ENCODE measurements around the gene MYO19. TPM values are rescaled to one million over a fixed set of nuclear protein-coding genes. Genes with fewer than 3 reads are reported as not detected.
A peak's percentile ranks its signal among the peaks of the same experiment; 100 is the strongest.
"Not testable (repeated sequence)": the region's sequence is repeated elsewhere in the genome, so short reads cannot be mapped to it uniquely, and the experiment has no call there.

The MYO19 gene
- polyA plus RNA-seq, 6 donors from 2014 or later, result 1.3 to 8.6 (median 4.9) TPM

GRCh38 chr17:36485027-36485426 lies 49.6 kb downstream of the MYO19 start:
- peaks cover 9 to 28% (median 20%) of the 10 kb centered on the region in 3 donors for H3K27me3 Mint-ChIP-seq

DNA sequence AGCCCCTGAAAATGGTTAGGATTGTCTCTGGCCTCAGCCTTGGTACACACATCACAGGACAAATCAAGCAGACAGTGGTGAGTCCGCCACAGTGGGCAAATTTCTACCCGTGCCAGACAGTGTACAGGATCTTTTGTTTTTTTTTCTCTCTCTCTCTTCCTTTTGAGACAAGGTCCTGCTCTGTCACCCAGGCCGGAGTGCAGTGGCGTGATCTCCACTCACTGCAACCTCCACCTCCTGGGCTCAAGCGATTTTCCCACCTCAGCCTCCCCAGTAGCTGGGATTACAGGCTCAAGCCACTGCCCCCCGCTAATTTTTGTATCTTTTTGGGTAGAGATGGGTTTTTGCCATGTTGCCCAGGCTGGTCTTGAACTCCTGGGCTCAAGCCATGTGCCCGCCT lies 50.6 kb downstream of the MYO19 start:
- ATAC-seq (ENCODE audit: low read depth in 2 of 2); DNase-seq; H3K36me3 Mint-ChIP-seq; H3K9me3 Mint-ChIP-seq: not testable (repeated sequence)
- Mint-ChIP-seq H3K27ac (peak overlapping the region in 2 of 6 donors; percentile 30 to 82), H3K4me1 (peaks cover 24 to 49% (median 43%) of the 10 kb centered on the region in 3 donors), H3K27me3 (peaks cover 16 to 31% (median 26%) of the 10 kb centered on the region in 3 donors), H3K4me3 (peak overlapping the region in 6 of 8 donors; percentile 48 to 81 (median 73))

More at GRCh38 chr17:36485027-36485426, 49.6 kb downstream of the MYO19 start:
- Mint-ChIP-seq H3K4me1 (peaks cover 30 to 57% (median 53%) of the 10 kb centered on the region in 3 donors), H3K9me3 (peaks cover 0 to 2% (median 0%) of the 10 kb centered on the region in 7 donors), H3K27ac (peak overlapping the region in 3 of 6 donors; percentile 62 to 97 (median 72)), H3K36me3 (peaks cover 4 to 7% of the 10 kb centered on the region in 2 donors), H3K4me3 (peak overlapping the region; percentile 68 to 100 (median 98))
- ATAC-seq (ENCODE audit: low read depth in 2 of 2) (no peak), DNase-seq (no peak)

DNA sequence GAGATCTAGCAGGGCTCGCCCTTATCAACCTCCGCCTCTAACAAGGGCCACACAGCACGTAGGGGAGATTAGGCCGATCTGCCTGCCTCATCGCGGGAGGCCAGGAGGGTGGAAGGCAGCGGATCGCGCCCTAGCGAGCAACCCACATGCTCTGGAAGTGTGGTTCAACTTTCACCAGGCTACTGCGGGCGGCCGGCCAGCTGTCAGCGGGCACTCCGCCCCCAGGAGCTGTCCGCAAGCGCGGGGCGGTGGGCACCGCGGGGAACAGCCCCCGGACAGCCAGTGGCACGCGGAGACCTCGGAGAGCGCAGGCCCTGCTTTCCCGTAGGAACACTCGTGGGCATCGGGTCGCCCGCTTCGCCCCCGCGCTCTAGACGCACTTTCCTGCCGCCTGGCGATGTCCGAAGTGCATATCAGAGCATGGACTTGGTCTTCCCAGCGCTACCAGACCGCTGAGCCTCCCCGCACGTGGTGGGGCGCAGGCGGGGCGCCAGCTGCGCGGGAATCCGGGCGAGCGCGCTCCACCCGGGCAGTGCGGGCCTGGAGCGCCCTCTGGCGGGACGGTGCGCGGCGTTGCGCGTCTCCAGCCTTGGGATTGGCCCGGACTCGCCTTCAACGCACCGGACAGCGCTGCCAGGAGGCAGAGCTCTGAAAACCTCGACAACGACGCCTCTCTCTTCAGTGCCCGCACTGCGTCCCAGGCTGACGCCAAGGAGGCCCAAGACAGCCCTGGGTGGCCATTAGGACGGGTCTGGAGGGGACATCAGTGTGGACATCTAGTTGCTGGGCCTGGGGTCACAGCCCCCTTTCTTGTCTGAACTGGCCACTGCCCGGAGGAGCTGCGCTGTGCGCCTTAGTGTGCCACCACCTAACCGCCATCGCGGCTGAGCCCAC lies 51.8 kb downstream of the MYO19 start:
- Mint-ChIP-seq H3K27me3 (peaks cover 16 to 33% (median 26%) of the 10 kb centered on the region in 3 donors), H3K36me3 (peaks cover 4 to 7% of the 10 kb centered on the region in 2 donors), H3K27ac (peak overlapping the region in 1 of 6 donors; percentile 33), H3K4me3 (peak overlapping the region; percentile 72 to 85 (median 75)), H3K4me1 (peaks cover 20 to 38% (median 33%) of the 10 kb centered on the region in 3 donors), H3K9me3 (peaks cover 0 to 2% (median 0%) of the 10 kb centered on the region in 7 donors)
- DNase-seq (peak; percentile 75), ATAC-seq (ENCODE audit: low read depth in 2 of 2) (peak; percentile 60 to 66)

- H3K4me1 Mint-ChIP-seq, result peaks cover 16 to 27% (median 24%) of the 10 kb centered on the region in 3 donors
- DNase-seq (no peak), ATAC-seq (ENCODE audit: low read depth in 2 of 2) (no peak)
- peaks cover 0 to 2% (median 0%) of the 10 kb centered on the region in 7 donors for H3K9me3 Mint-ChIP-seq
- peaks cover 4 to 7% of the 10 kb centered on the region in 2 donors for H3K36me3 Mint-ChIP-seq
- peak overlapping the region; percentile 16 to 83 (median 74) for H3K4me3 Mint-ChIP-seq
- peaks cover 26 to 43% (median 36%) of the 10 kb centered on the region in 3 donors for H3K27me3 Mint-ChIP-seq
- H3K27ac Mint-ChIP-seq, result peak overlapping the region in 1 of 6 donors; percentile 35
Measured at GRCh38 chr17:36481829-36482228, 52.8 kb downstream of the MYO19 start.

GRCh38 chr17:36475346-36475970 lies 59.2 kb downstream of the MYO19 start:
- peaks cover 5 to 7% (median 7%) of the 10 kb centered on the region in 3 donors for H3K4me1 Mint-ChIP-seq
- H3K27ac Mint-ChIP-seq, result no peak overlapping the region
- no peak overlapping the region for H3K4me3 Mint-ChIP-seq
- DNase-seq (no peak), ATAC-seq (ENCODE audit: low read depth in 2 of 2) (no peak)
- no peaks in the 10 kb centered on the region for H3K36me3 Mint-ChIP-seq
- H3K9me3 Mint-ChIP-seq, result peaks cover 0 to 3% (median 0%) of the 10 kb centered on the region in 7 donors
- H3K27me3 Mint-ChIP-seq, result peaks cover 49 to 59% (median 58%) of the 10 kb centered on the region in 3 donors

GRCh38 chr17:36474571-36474970 lies 60.1 kb downstream of the MYO19 start:
- Mint-ChIP-seq H3K27ac (no peak overlapping the region), H3K27me3 (peaks cover 49 to 59% (median 57%) of the 10 kb centered on the region in 3 donors), H3K9me3 (peaks cover 0 to 3% (median 0%) of the 10 kb centered on the region in 7 donors), H3K4me3 (no peak overlapping the region), H3K36me3 (no peaks in the 10 kb centered on the region), H3K4me1 (peaks cover 11 to 15% (median 14%) of the 10 kb centered on the region in 3 donors)
- ATAC-seq (ENCODE audit: low read depth in 2 of 2), result no peak
- DNase-seq, result no peak

GRCh38 chr17:36470499-36470898 lies 64.2 kb downstream of the MYO19 start:
- Mint-ChIP-seq H3K4me3 (peak overlapping the region in 1 of 8 donors; percentile 51), H3K27me3 (peaks cover 41 to 63% (median 60%) of the 10 kb centered on the region in 3 donors), H3K9me3 (no peaks in the 10 kb centered on the region), H3K4me1 (peaks cover 15 to 21% (median 17%) of the 10 kb centered on the region in 3 donors), H3K36me3 (peaks cover 0 to 6% of the 10 kb centered on the region in 2 donors), H3K27ac (peak overlapping the region in 1 of 6 donors; percentile 72)
- DNase-seq (peak; percentile 50), ATAC-seq (ENCODE audit: low read depth in 2 of 2) (peak; percentile 84 to 89)

DNA sequence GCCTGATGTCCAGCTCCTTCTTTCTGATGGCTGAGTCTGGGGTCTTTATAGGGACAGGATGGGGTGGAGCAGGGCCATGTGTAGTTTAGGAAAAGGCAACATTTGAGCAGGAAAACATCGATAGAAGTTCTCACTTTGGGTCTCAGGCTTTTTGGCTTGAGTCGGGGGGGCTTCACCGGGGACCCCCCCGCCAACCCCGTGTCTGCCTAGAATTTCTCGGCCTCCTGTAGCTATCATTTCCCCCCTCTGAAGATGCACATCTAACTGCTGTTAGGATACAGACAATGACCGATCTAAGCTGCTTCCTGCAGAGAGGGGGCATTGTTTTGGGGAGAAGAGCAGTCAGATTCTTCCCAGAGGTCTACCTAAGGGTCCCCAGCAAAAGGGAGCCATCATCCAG lies 64.9 kb downstream of the MYO19 start:
- Mint-ChIP-seq H3K36me3 (peaks cover 0 to 8% of the 10 kb centered on the region in 2 donors), H3K4me1 (peaks cover 15 to 21% (median 17%) of the 10 kb centered on the region in 3 donors), H3K27ac (no peak overlapping the region), H3K4me3 (no peak overlapping the region), H3K27me3 (peaks cover 40 to 63% (median 60%) of the 10 kb centered on the region in 3 donors), H3K9me3 (no peaks in the 10 kb centered on the region)
- DNase-seq, result no peak
- no peak for ATAC-seq (ENCODE audit: low read depth in 2 of 2)

- Mint-ChIP-seq H3K27ac (no peak overlapping the region), H3K36me3 (peaks cover 0 to 8% of the 10 kb centered on the region in 2 donors), H3K9me3 (no peaks in the 10 kb centered on the region), H3K27me3 (peaks cover 38 to 60% (median 57%) of the 10 kb centered on the region in 3 donors), H3K4me3 (no peak overlapping the region), H3K4me1 (peaks cover 15 to 21% (median 17%) of the 10 kb centered on the region in 3 donors)
- DNase-seq (no peak), ATAC-seq (ENCODE audit: low read depth in 2 of 2) (no peak)
Measured at GRCh38 chr17:36468903-36469635, 65.6 kb downstream of the MYO19 start.

- Mint-ChIP-seq H3K27me3 (peaks cover 46 to 85% (median 76%) of the 10 kb centered on the region in 3 donors), H3K4me3 (no peak overlapping the region)
Measured at GRCh38 chr17:36464765-36465088, 69.9 kb downstream of the MYO19 start.

GRCh38 chr17:36463916-36464764 lies 70.5 kb downstream of the MYO19 start:
- DNase-seq (no peak), ATAC-seq (ENCODE audit: low read depth in 2 of 2) (peak; percentile 71 to 75)
- no peak overlapping the region for H3K4me3 Mint-ChIP-seq
- H3K4me1 Mint-ChIP-seq, result peaks cover 4 to 6% (median 5%) of the 10 kb centered on the region in 3 donors
- peaks cover 0 to 8% of the 10 kb centered on the region in 2 donors for H3K36me3 Mint-ChIP-seq
- H3K27me3 Mint-ChIP-seq, result peaks cover 52 to 87% (median 81%) of the 10 kb centered on the region in 3 donors
- H3K9me3 Mint-ChIP-seq, result peaks cover 0 to 3% (median 0%) of the 10 kb centered on the region in 7 donors
- no peak overlapping the region for H3K27ac Mint-ChIP-seq

More at GRCh38 chr17:36464765-36465088, 69.9 kb downstream of the MYO19 start:
- no peak for DNase-seq
- Mint-ChIP-seq H3K27ac (peak overlapping the region in 1 of 6 donors; percentile 74), H3K4me1 (peaks cover 5 to 6% (median 6%) of the 10 kb centered on the region in 3 donors), H3K36me3 (peaks cover 0 to 8% of the 10 kb centered on the region in 2 donors), H3K9me3 (peaks cover 0 to 3% (median 0%) of the 10 kb centered on the region in 7 donors)
- ATAC-seq (ENCODE audit: low read depth in 2 of 2), result no peak

Measured in naive B cell (primary cell).